Jurkat, Clone E6-1 (cell line): ENCODE data around the gene PRR23B.

ENCODE experiments used
- DNase-seq: peaks from one replicate; pipeline ENCODE4 v3.0.0-alpha.2; 2011; ENCODE audit warnings: low read depth, low spot score
- H3K4me3 ChIP-seq: 2 replicates; pipeline ENCODE4 v1.5.1; 2011; ENCODE audit warnings: mild to moderate bottlenecking, low read length, control low read depth, moderate library complexity

Gene PRR23B

GRCh38 chr3:138984816-138985215, 35.9 kb downstream of the PRR23B start:
- no peak for DNase-seq
- H3K4me3 ChIP-seq: no peak overlapping the region

GRCh38 chr3:138976047-138976446, 44.7 kb downstream of the PRR23B start:
- DNase-seq: no peak
- no peak overlapping the region for H3K4me3 ChIP-seq

DNA sequence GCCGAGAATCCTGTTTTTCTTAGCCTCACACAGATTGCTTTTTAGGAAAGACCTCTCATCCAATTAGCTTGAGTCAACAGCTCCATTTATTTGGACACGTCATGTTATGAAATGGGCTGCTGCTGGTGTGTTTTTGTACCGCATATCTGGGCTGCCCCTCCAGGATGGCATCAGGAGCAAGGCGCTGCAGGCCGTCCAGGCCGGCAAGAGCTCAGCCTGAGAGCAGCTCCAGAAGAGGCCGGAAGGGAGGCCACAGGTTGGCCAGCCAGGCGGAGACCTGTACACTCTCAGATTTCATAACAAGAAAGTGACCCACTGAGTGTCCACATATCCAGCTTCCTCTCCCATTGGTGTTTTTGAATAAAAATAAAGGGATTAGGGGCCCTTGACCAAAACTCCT, 45.4 kb downstream of the PRR23B start:
- no peak overlapping the region for H3K4me3 ChIP-seq
- no peak for DNase-seq

DNA sequence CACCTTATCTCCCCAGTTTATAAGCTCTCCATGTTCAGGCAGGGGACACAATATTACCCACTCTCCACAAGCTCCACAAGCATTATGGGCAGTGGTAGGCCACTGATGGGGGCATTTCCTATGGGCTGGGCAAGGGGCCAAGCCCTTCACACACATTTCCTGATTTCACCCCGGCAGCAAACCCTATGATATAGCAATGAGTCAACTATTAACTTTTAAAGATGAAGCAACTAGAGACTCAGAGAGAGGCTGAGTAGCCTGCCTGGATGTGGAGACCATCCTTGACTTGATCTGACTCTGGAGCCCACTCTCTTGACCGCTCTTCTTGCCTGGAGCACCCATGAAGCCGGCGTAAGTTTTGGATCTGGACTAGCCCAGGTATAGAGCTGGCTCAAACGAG, 46.3 kb downstream of the PRR23B start:
- no peak for DNase-seq
- H3K4me3 ChIP-seq: no peak overlapping the region

GRCh38 chr3:138972941-138973340, 47.8 kb downstream of the PRR23B start:
- H3K4me3 ChIP-seq: no peak overlapping the region
- DNase-seq: no peak

GRCh38 chr3:138971766-138972320, 48.9 kb downstream of the PRR23B start:
- no peak for DNase-seq

More at GRCh38 chr3:138971766-138972320, 48.9 kb downstream of the PRR23B start:
- no peak overlapping the region for H3K4me3 ChIP-seq
